GM12873 (cell line): Measurements from ENCODE around the gene HS6ST3.

Experiments
- CTCF ChIP-seq: IDR thresholded peaks from 2 replicates; pipeline ENCODE4 v1.5.1; 2012; ENCODE audit warnings: low read depth, mild to moderate bottlenecking, moderate library complexity, low read length, control low read depth; ENCODE audit not compliant: insufficient read depth; ENCODE audit errors: missing control alignments

HS6ST3 gene

GRCh38 chr13:96388598-96388997 is 298.7 kb downstream of the HS6ST3 start:
- no peak for TF ChIP-seq CTCF

GRCh38 chr13:96391606-96392005 is 301.7 kb downstream of the HS6ST3 start:
- TF ChIP-seq CTCF, result no peak

- TF ChIP-seq CTCF, result no peak
Measured at GRCh38 chr13:96397807-96398206, 307.9 kb downstream of the HS6ST3 start.

GRCh38 chr13:96398486-96398885 is 308.6 kb downstream of the HS6ST3 start:
- TF ChIP-seq CTCF, result no peak

GRCh38 chr13:96403241-96403640 is 313.3 kb downstream of the HS6ST3 start:
- TF ChIP-seq CTCF, result no peak

GRCh38 chr13:96403651-96404050 is 313.7 kb downstream of the HS6ST3 start:
- no peak for TF ChIP-seq CTCF

- no peak for TF ChIP-seq CTCF
Measured at GRCh38 chr13:96415831-96416385, 326.0 kb downstream of the HS6ST3 start.
